HG03575 (cell line): ENCODE results near the gene PPTC7.

Source experiments
- ATAC-seq: cut with Tn5 transposase; IDR thresholded peaks from one replicate; pipeline ENCODE4 v1.9.1; 2021; ENCODE audit not compliant: unreplicated experiment, insufficient number of reproducible peaks, low FRiP score; ENCODE audit errors: extremely low read depth

The PPTC7 gene

DNA sequence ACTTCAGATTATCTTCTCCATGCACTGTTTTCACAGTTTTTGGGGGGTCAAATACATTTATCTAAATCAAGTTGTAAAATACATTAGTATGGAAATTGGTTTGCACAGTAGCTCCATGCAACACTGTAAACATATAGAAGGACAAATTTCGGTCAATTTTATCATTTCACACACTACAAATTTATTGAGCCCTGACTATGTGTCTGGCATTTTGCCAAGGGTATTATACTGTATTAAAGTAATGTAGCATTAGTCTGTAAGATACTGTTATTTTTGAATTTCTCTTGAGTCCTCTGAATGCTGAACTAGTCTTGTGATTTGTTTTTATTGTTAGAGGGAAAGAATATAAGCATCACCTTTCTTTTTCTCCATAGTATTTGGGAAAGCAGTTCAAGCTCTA is 79.7 kb downstream of the PPTC7 start:
- no peak for ATAC-seq

DNA sequence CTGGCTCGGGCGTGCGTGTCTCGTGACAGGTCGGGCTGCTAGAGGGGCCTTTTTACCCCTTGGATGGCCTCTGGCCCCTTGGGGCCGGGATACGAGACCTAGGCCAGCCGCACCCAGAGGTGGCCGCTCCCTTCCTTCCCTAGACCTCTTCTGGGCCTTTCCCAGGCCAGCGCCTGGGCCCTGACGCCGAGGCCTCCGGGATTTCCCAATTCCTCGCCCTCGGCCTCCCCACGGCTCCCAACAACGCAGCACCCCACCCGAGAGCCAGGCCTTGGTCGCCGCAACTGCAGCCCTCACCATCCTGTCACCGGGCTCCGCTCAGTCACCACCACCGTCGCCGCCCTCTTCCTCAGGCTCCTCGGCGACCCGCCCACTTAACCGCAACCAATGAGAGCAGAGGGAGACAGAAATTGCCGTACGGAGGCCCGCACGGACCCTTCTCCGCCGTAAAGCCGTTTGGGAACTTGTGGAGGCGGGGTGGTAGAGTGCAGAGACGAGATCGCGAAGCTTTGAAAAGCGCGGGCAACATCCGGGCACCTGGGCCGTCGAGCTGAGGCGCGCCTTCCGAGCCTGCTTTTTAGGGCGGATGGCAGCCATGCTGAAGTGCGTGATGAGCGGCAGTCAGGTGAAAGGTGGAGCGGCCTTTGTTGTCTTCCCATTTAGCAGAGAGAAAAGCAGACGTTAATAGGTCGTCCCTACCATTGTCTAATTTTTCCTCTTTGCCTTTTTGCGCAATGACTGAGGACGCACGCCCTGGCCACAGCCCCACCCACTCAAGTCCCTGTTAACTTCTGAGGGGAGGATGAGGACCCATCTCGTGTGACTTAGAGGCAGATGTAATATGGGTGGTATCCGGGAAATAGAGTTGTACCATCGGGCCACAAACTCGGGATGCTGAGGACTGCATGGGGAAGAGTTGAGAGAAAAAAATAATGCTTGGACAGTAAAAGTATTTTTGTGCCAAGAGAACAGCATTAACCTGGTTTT is 81.1 kb downstream of the PPTC7 start, which contains the start of the genes RAD9B and VPS29:
Gene RAD9B, plus strand, starts transcription at position 580 of the 987 bp plus-strand sequence. Its CDS starts 7 bp downstream, at position 587.
Gene VPS29, minus strand, starts transcription at position 360 of the 987 bp plus-strand sequence. Its CDS starts 60 bp downstream, at position 300.
- ATAC-seq: peak; percentile 63

DNA sequence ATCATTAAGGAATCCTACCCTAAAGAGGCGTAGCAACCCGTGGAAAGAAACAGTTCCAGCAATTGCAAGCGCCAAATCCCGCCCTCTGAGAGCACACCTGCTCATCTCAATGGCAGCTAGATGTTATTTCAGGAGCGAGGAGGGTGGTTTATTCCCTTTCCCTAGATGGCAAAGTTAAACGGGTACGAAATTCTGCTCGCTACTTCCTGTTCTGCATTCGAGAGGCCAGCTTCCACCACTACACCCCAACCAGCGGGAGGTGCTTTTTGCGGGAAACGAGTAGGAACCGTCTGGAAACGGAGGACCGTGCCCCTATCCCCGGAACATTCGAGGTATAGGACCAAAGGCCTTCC is 81.7 kb downstream of the PPTC7 start:
- no peak for ATAC-seq

DNA sequence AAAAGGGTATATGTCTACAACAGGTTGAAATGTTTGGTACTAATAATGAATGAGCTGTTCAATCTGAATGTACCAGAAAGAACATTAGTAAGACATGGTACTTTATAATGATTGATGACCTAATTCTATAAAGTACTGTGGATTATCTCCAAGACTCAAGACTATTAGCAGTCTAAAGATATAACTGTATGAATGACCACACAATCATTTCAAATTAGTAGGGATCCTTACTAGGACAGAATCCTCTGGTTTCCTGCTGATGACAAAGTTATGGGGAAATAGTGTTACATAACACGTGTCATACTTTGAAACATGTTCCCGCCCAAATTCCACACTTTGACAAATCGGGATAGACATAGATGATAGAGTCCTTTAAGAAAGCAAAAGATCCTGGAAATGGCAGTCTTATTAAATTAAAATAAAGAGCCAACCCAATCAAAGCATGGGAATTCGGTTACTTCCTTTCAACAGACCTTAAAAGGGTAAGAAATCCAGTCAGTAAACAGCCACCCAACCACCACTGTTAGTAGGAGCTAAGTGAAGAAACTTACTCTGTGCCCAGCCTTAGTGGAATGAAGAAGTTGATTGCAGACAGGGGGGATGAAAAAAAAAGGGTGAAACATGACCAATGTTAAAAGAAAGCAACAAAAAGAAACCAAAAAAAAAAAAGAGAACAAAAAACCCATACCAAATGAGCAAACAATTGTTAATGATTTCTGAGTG is 84.0 kb downstream of the PPTC7 start:
- ATAC-seq: no peak
